NOMO-1 treated with dmso at 0.1 percent for 144 hours (cell line): Measurements from ENCODE around the gene SERINC4.

Source experiments
- DNase-seq: peaks from one replicate; lab custom pipeline; 2025; ENCODE audit not compliant: unreplicated experiment; lab: John Stamatoyannopoulos, UW

The SERINC4 gene

DNA sequence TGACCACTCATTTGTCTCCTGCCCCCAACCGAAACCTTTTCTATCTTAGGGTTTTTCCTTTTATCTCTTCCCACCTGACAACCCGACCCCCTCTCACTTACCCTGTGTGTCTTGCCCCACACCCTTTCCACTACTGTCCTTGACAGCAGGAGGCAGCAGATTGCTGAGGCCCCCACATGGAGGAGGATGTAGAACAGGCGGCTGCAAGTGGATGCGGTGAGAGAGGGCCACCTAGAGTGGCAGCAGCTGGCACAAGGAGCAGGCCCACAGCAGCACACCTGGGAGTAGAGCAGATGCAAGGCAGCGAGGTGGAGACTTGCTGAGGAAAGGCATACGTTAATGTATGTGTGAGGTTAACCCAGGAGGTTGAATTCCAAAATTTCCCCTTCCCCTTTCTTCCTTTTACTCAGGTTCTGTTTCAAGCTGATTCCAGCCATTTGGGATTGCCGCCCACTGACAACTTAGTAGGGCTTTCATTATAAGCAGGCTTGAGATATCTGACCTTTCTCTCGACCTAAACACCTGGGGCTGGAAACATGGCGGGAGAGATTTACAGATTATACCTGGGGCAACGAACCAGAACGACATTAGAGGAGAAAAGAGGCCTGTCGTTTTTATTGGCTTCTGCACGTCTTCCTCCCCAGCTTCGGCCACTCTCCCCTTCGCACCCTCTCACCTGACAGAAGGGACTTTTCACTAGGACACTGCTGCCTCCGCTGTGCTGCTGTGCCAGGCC, 643 bp downstream of the SERINC4 start:
- DNase-seq, result no peak

- DNase-seq, result no peak
Measured at GRCh38 chr15:43796566-43796965, 3.5 kb downstream of the SERINC4 start.

GRCh38 chr15:43795997-43796396, 4.0 kb downstream of the SERINC4 start:
- no peak for DNase-seq

DNA sequence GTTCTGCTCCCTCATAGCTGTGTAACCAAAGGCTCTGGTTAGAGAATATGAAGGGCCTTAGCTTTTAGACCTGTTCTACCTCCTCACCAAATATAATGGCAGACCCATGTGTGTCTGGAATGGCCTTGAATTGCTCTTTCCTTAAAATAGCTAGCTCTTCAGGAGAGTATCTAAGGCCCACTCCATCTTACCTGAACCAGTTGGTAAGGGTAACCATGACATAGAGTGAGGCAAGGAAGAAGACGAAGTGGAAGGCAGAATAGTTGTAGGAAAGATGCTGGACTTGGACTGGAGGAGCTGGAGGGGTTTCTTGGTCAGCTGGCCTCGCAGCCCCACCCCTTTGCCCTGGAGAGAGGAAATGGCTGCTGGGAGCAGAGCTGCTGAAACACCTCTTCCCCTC, 4.8 kb downstream of the SERINC4 start:
- DNase-seq, result no peak

- no peak for DNase-seq
Measured at GRCh38 chr15:43794269-43795037, 5.6 kb downstream of the SERINC4 start.

DNA sequence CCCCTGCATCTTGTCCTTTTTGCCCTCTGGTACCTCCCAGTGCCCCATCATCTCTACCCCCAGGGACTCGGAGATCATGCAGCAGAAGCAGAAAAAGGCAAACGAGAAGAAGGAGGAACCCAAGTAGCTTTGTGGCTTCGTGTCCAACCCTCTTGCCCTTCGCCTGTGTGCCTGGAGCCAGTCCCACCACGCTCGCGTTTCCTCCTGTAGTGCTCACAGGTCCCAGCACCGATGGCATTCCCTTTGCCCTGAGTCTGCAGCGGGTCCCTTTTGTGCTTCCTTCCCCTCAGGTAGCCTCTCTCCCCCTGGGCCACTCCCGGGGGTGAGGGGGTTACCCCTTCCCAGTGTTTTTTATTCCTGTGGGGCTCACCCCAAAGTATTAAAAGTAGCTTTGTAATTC, 6.4 kb downstream of the SERINC4 start:
- no peak for DNase-seq

GRCh38 chr15:43792761-43793476, 7.1 kb downstream of the SERINC4 start:
- no peak for DNase-seq

- peak; percentile 99 for DNase-seq
Measured at GRCh38 chr15:43791993-43792760, 7.8 kb downstream of the SERINC4 start, which contains the start of gene SERF2. SERF2 (plus strand) TSS chr15:43792320; CDS start chr15:43792377, 57 bp downstream.

GRCh38 chr15:43789409-43789808, 10.6 kb downstream of the SERINC4 start:
- no peak for DNase-seq

- no peak for DNase-seq
Measured at GRCh38 chr15:43779016-43779415, 21.0 kb downstream of the SERINC4 start.

GRCh38 chr15:43777267-43777914, 22.6 kb downstream of the SERINC4 start:
- DNase-seq, result peak; percentile 91

DNA sequence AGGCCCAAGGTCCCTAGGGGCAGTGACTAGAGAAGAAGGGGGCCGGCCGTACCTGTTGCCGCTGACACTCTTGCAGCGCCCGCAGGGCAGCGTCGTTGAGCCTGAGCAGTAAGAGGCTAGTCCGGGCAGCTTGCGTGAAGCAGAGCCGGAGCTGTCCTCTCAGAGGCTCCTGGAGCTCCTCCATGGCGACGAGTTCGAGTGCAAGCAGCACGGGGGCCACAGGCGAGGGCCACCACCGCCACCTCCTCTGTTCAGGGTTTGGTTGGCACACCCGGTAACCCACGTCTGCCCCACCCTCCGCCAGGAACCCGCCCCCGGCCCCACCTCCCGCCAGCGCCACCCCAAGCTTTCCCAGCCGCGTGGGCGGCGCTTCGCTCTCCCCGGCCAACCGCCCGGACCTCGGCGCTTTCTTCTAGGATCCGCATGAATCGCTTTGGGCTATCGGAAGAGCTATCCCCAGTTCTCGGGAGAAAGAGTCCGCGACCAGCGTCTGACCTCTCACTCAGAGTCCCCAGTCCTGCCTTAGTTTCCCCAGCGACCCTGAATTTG, 23.2 kb downstream of the SERINC4 start, which contains the start of gene ELL3:
Gene ELL3, minus strand, starts transcription at position 249 of the 549 bp plus-strand sequence. Its CDS starts 65 bp downstream, at position 184.
- DNase-seq, result peak; percentile 71

DNA sequence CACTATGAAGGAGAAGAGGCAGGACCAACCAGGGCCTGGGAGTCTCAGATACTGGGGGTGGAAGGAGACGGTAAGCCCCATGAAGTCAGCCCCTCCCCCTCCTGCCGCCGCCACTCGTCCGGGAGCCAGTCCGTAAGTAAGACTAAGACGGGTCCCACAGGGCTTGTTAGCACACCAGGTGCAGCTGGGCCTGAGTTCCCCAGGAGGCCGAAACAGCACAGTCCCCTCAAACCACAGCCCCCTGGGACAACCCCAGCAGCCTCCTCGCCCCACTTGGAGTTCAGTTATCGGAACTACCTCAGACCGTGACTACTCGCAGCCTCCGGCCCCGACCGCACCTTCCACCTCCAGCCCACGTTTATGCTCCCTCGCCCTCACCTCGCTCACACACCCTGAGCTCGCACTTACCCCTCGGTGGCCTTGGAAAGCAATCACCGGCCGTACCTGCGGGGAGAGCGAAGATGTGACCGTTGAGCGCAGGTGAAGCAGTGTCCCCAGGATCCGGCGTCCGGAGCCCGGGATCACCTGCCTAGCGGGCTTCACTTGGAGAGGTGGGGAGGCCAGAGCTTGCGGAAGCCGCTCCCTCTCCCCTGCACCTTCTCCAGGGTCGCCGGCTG, 23.8 kb downstream of the SERINC4 start:
- DNase-seq, result no peak

- DNase-seq, result no peak
Measured at GRCh38 chr15:43775411-43775965, 24.5 kb downstream of the SERINC4 start.

GRCh38 chr15:43774062-43774461, 26.0 kb downstream of the SERINC4 start:
- DNase-seq, result no peak

DNA sequence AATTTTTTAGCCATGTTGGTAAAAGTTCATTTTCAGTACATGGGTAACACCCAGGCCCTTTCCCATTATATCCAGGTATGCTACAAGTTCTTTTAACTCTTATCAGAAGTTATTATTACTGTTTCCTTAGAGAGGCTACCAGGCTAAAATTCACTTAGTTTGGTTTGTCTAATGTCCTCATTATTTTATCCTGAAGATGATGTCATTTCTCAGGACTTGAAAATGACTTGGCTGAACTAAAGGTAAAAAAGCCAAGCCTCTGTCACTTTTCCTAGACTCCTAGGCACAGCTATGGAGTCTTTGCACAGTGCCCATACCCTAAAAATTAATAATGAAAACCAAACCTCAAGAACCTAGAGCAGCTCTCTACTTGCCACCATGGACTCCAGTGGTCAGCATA, 27.4 kb downstream of the SERINC4 start:
- no peak for DNase-seq

- no peak for DNase-seq
Measured at GRCh38 chr15:43771816-43772215, 28.2 kb downstream of the SERINC4 start.

- DNase-seq, result peak; percentile 18
Measured at GRCh38 chr15:43769584-43770228, 30.3 kb downstream of the SERINC4 start.
